Sciatic nerve (tissue), 2 donors: ENCODE measurements around the gene EBF4. TPM values are rescaled to one million over a fixed set of nuclear protein-coding genes. Genes with fewer than 3 reads are reported as not detected.

Experiments
- ATAC-seq: fragments of 200-7000 bp; cut with Tn5 transposase; one replicate; pipeline ENCODE4 v1.9.1; 2020; ENCODE audit warnings: mild to moderate bottlenecking, moderate library complexity
- DNase-seq: peaks from one replicate; pipeline ENCODE4 v3.0.0-alpha.2; 2020; ENCODE audit warnings: low spot score
- intact Hi-C: fragments of 100-400 bp; cut with DNase I; formaldehyde crosslinking; loops from one replicate; pipeline ENCODE4 v1.14.2; 2022
- total RNA-seq: library from RNA; stranded (reverse); fragmentation: NEBNext Ultra II Directional; extraction: Animal tissue kit (Norgen Biotek cat#: 25700); gene quantifications from one replicate; pipeline ENCODE4 v1.2.1, GENCODE V29; 2021
- donor health status: DM: no; HTN: no; CAD: no.
- donor health status: DM: no; HTN: no; CAD: no.

The EBF4 gene
- total RNA-seq, 1 donor from 2014 or later: 15.3 TPM

GRCh38 chr20:2734899-2735298, 42.3 kb downstream of the EBF4 start:
- intact Hi-C loops: no loop called here
- no peak for ATAC-seq
- no peak for DNase-seq

GRCh38 chr20:2736441-2736840, 43.9 kb downstream of the EBF4 start:
- no peak for ATAC-seq
- DNase-seq: no peak
- intact Hi-C loops: no loop called here

GRCh38 chr20:2738331-2739041, 45.9 kb downstream of the EBF4 start:
- ATAC-seq (no peak), DNase-seq (no peak)
- intact Hi-C loops: no loop called here

GRCh38 chr20:2739042-2739398, 46.4 kb downstream of the EBF4 start:
- DNase-seq: no peak
- intact Hi-C loops: no loop called here
- ATAC-seq: no peak

- intact Hi-C loops: no loop called here
- ATAC-seq (no peak), DNase-seq (no peak)
These were observed 48.1 kb downstream of the EBF4 start for GRCh38 chr20:2740702-2741101.

GRCh38 chr20:2741463-2741862, 48.9 kb downstream of the EBF4 start:
- intact Hi-C loops: no loop called here
- ATAC-seq (no peak), DNase-seq (no peak)

- no peak for DNase-seq
- ATAC-seq: no peak
- intact Hi-C loops: no loop called here
These were observed 49.3 kb downstream of the EBF4 start for GRCh38 chr20:2741881-2742280.

GRCh38 chr20:2742431-2742830, 49.9 kb downstream of the EBF4 start:
- intact Hi-C loops: no loop called here

GRCh38 chr20:2742934-2743559, 50.5 kb downstream of the EBF4 start:
- peak; percentile 64 for ATAC-seq
- intact Hi-C loops: no loop called here
- DNase-seq: peak; percentile 73

More at GRCh38 chr20:2742431-2742830, 49.9 kb downstream of the EBF4 start:
- ATAC-seq (no peak), DNase-seq (no peak)

- ATAC-seq: no peak
- no peak for DNase-seq
- intact Hi-C loops: no loop called here
These were observed 52.7 kb downstream of the EBF4 start for GRCh38 chr20:2745060-2745910.

- ATAC-seq (no peak), DNase-seq (no peak)
- intact Hi-C loops: no loop called here
These were observed 53.5 kb downstream of the EBF4 start for GRCh38 chr20:2745936-2746635.

GRCh38 chr20:2746636-2747265, 54.2 kb downstream of the EBF4 start:
- intact Hi-C loops: no loop called here
- ATAC-seq (no peak), DNase-seq (no peak)

GRCh38 chr20:2747676-2748235, 55.2 kb downstream of the EBF4 start:
- no peak for DNase-seq
- intact Hi-C loops: no loop called here
- ATAC-seq: no peak

GRCh38 chr20:2748551-2749342, 56.2 kb downstream of the EBF4 start:
- no peak for DNase-seq
- no peak for ATAC-seq
- intact Hi-C loops: no loop called here

GRCh38 chr20:2749343-2749950, 56.9 kb downstream of the EBF4 start:
- intact Hi-C loops: no loop called here

GRCh38 chr20:2749951-2750490, 57.4 kb downstream of the EBF4 start:
- no peak for DNase-seq
- peak; percentile 4 for ATAC-seq
- intact Hi-C loops: loop anchor here (5.0 kb wide), 1 partner anchor 1043 kb away; no protein-coding TSS in a partner anchor

More at GRCh38 chr20:2749343-2749950, 56.9 kb downstream of the EBF4 start:
- DNase-seq (no peak), ATAC-seq (no peak)
